Measurements from ENCODE around the gene GRAP2. TPM values are rescaled to one million over a fixed set of nuclear protein-coding genes. Genes with fewer than 3 reads are reported as not detected.
"Not testable (repeated sequence)": the region's sequence is repeated elsewhere in the genome, so short reads cannot be mapped to it uniquely, and the experiment has no call there.

Gene GRAP2
- total and polyA plus RNA-seq, 2 donors (not counting 1 experiment from before 2014, with no cell fraction given): 13.5 to 26.4 TPM

DNA sequence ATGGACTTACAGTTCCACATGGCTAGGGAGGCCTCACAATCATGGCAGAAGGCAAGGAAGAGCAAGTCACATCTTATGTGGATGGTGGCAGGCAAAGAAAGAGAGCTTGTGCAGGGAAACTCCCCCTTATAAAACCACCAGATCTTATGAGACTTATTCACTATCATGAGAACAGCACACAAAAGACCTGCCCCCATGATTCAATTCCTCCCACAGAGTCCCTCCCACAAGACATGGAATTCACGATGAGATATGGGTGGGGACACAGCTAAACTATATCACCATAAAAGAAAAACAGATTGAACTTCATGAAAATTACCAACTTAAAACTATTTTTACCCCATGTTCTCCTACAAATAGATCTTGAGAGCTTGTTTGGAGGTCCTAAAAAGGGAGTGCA is 26.9 kb upstream of the GRAP2 start:
- no peaks in the 10 kb centered on the region for H3K36me3 ChIP-seq (replicated peaks in 1 of 2; ENCODE audit: control extremely low read depth in 1 of 2, control insufficient read depth in 1 of 2, extremely low read depth in 1 of 2, insufficient read depth in 2 of 2, low read length in 1 of 2)
- DNase-seq: no peak
- Mint-ChIP-seq H3K27ac (no peak overlapping the region), H3K9me3 (ENCODE audit: insufficient read depth) (no peaks in the 10 kb centered on the region), H3K27me3 (no peaks in the 10 kb centered on the region), H3K4me3 (no peak overlapping the region), H3K4me1 (peaks cover 5% of the 10 kb centered on the region)
- H3K79me2 ChIP-seq (ENCODE audit: control insufficient read depth, insufficient read depth, low read length): no peaks in the 10 kb centered on the region
- WGBS (ENCODE audit: insufficient coverage): no CpG with 5 or more reads among the region's 1 CpG
- ChIA-PET CTCF (interaction anchor here (0.5 kb wide), 1 partner anchor 835 kb away, joined by 3 read pairs; no protein-coding TSS in a partner anchor), POLR2A (no interaction called here)
- H4K20me1 ChIP-seq (ENCODE audit: control insufficient read depth, insufficient read depth, low read length, poor library complexity, severe bottlenecking): no peaks in the 10 kb centered on the region
- ATAC-seq (ENCODE audit: low read depth): no peak
- H3K27me3 ChIP-seq (replicated peaks in 1 of 4; ENCODE audit: control extremely low read depth in 1 of 4, control insufficient read depth in 3 of 4, insufficient read depth in 4 of 4, low read length in 3 of 4): no peaks in the 10 kb centered on the region
- H3K9me3 ChIP-seq (ENCODE audit: control extremely low read depth in 1 of 3, control insufficient read depth in 2 of 3, insufficient read depth in 1 of 3, low read length in 2 of 3): peaks cover 0 to 1% (median 0%) of the 10 kb centered on the region in 3 donors
- H3K9ac ChIP-seq (ENCODE audit: low read length): no peak overlapping the region
- no peak overlapping the region for H2AFZ ChIP-seq (ENCODE audit: insufficient read depth, low read depth, low read length, poor library complexity, severe bottlenecking)
- intact Hi-C loops (cut with micrococcal nuclease): no loop called here
- H3K4me2 ChIP-seq (replicated peaks; ENCODE audit: low read depth, low read length, poor library complexity, severe bottlenecking): no peak overlapping the region
- no peak overlapping the region for H3K4me3 ChIP-seq (ENCODE audit: control extremely low read depth in 1 of 5, extremely low read depth in 1 of 5, insufficient read depth in 1 of 5, low read depth in 2 of 5, low read length in 4 of 5)
- peaks cover 5 to 6% of the 10 kb centered on the region in 2 donors for H3K4me1 ChIP-seq (ENCODE audit: control insufficient read depth in 2 of 2, insufficient read depth in 2 of 2, low read length in 2 of 2)
- TF ChIP-seq, protein P1, sequence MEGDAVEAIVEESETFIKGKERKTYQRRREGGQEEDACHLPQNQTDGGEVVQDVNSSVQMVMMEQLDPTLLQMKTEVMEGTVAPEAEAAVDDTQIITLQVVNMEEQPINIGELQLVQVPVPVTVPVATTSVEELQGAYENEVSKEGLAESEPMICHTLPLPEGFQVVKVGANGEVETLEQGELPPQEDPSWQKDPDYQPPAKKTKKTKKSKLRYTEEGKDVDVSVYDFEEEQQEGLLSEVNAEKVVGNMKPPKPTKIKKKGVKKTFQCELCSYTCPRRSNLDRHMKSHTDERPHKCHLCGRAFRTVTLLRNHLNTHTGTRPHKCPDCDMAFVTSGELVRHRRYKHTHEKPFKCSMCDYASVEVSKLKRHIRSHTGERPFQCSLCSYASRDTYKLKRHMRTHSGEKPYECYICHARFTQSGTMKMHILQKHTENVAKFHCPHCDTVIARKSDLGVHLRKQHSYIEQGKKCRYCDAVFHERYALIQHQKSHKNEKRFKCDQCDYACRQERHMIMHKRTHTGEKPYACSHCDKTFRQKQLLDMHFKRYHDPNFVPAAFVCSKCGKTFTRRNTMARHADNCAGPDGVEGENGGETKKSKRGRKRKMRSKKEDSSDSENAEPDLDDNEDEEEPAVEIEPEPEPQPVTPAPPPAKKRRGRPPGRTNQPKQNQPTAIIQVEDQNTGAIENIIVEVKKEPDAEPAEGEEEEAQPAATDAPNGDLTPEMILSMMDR (IDR thresholded peaks at IDR 0.05): no peak
- TF ChIP-seq EZH2 (IDR thresholded peaks at IDR 0.05; ENCODE audit: borderline replicate concordance, insufficient read depth, low read depth, low read length, poor library complexity, severe bottlenecking): no peak
- H3K27ac ChIP-seq (ENCODE audit: low read length in 2 of 2): no peak overlapping the region

DNA sequence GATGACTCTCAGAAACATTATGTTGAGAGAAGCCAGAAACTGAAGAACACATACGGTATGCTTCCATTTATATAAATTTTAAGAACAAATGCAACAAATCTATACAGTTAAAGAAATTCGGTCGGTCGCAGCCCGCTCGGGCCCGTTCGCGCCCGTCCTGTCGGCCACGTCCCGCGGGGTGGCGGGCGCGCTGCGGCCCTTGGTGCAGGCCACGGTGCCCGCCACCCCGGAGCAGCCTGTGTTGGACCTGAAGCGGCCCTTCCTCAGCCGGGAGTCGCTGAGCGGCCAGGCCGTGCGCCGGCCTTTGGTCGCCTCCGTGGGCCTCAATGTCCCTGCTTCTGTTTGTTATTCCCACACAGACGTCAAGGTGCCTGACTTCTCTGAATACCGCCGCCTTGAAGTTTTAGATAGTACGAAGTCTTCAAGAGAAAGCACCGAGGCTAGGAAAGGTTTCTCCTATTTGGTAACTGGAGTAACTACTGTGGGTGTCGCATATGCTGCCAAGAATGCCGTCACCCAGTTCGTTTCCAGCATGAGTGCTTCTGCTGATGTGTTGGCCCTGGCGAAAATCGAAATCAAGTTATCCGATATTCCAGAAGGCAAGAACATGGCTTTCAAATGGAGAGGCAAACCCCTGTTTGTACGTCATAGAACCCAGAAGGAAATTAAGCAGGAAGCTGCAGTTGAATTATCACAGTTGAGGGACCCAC is 25.6 kb upstream of the GRAP2 start:
- H3K27me3 Mint-ChIP-seq; H3K4me1 Mint-ChIP-seq; H3K27me3 ChIP-seq (replicated peaks in 1 of 4; ENCODE audit: control extremely low read depth in 1 of 4, control insufficient read depth in 3 of 4, insufficient read depth in 4 of 4, low read length in 3 of 4); H3K4me2 ChIP-seq (replicated peaks; ENCODE audit: low read depth, low read length, poor library complexity, severe bottlenecking); H4K20me1 ChIP-seq (ENCODE audit: control insufficient read depth, insufficient read depth, low read length, poor library complexity, severe bottlenecking); DNase-seq; POLR2A ChIA-PET; CTCF ChIA-PET; H3K9me3 ChIP-seq (ENCODE audit: control extremely low read depth in 1 of 3, control insufficient read depth in 2 of 3, insufficient read depth in 1 of 3, low read length in 2 of 3); H3K36me3 ChIP-seq (replicated peaks in 1 of 2; ENCODE audit: control extremely low read depth in 1 of 2, control insufficient read depth in 1 of 2, extremely low read depth in 1 of 2, insufficient read depth in 2 of 2, low read length in 1 of 2); H3K4me3 Mint-ChIP-seq; H3K9me3 Mint-ChIP-seq (ENCODE audit: insufficient read depth); H2AFZ ChIP-seq (ENCODE audit: insufficient read depth, low read depth, low read length, poor library complexity, severe bottlenecking); H3K79me2 ChIP-seq (ENCODE audit: control insufficient read depth, insufficient read depth, low read length); H3K9ac ChIP-seq (ENCODE audit: low read length); intact Hi-C loops (cut with micrococcal nuclease); H3K4me1 ChIP-seq (ENCODE audit: control insufficient read depth in 2 of 2, insufficient read depth in 2 of 2, low read length in 2 of 2); H3K27ac ChIP-seq (ENCODE audit: low read length in 2 of 2); H3K27ac Mint-ChIP-seq: not testable (repeated sequence)
- 90% methylated on average over 2 of the region's 42 CpGs for WGBS (ENCODE audit: insufficient coverage)
- ATAC-seq (ENCODE audit: low read depth): peak; percentile 17
- H3K4me3 ChIP-seq (ENCODE audit: control extremely low read depth in 1 of 5, extremely low read depth in 1 of 5, insufficient read depth in 1 of 5, low read depth in 2 of 5, low read length in 4 of 5): peak overlapping the region in 1 of 5 experiments; percentile 28
